Naive thymus-derived CD4-positive, alpha-beta T cell (primary cell): Measurements from ENCODE around the gene SCYGR7. TPM values are rescaled to one million over a fixed set of nuclear protein-coding genes. Genes with fewer than 3 reads are reported as not detected.

ENCODE experiments used
- ATAC-seq: fragments of 150-1000 bp; cut with Tn5 transposase; 2 replicates; pipeline ENCODE4 v1.10.0; 2021; ENCODE audit warnings: mild to moderate bottlenecking, moderate library complexity
- CTCF ChIA-PET: fragments of 350-600 bp; sonication (Branson Sonifier 250); formaldehyde crosslinking; loops from one replicate; lab custom pipeline; 2021; ENCODE audit warnings: antibody characterized with exemption; lab: Charles Lee
- POLR2A ChIA-PET: fragments of 350-600 bp; sonication (Branson Sonifier 250); formaldehyde crosslinking; loops from one replicate; lab custom pipeline; 2021; ENCODE audit warnings: antibody characterized with exemption, inconsistent platforms; lab: Charles Lee
- DNase-seq, 9 donors: peaks; one replicate each; pipeline versions ENCODE4 v3.0.0 to v3.0.0-alpha.2; 2020 to 2022; ENCODE audit warnings: mixed read lengths in 1 of 9
- H3K27ac ChIP-seq: one replicate; pipeline ENCODE4 v1.7.0; 2013; ENCODE audit warnings: mild to moderate bottlenecking, low read depth, low read length, moderate library complexity
- H3K27me3 ChIP-seq, 2 donors: one replicate each; pipeline ENCODE4 v1.7.0; 2013; ENCODE audit warnings: low read length in 2 of 2, mild to moderate bottlenecking in 2 of 2, moderate library complexity in 2 of 2; ENCODE audit not compliant: control insufficient read depth in 2 of 2, insufficient read depth in 2 of 2
- H3K36me3 ChIP-seq, 3 experiments: 1 replicate in 2 of 3; 2 replicates in 1 of 3; pipeline ENCODE4 v1.7.0; 2013; ENCODE audit warnings: low read length in 3 of 3, mild to moderate bottlenecking in 3 of 3, moderate library complexity in 1 of 3; ENCODE audit not compliant: insufficient read depth in 3 of 3, control insufficient read depth in 2 of 3
- H3K4me1 ChIP-seq, 2 donors: one replicate each; pipeline ENCODE4 v1.7.0; 2013; ENCODE audit warnings: low read length in 2 of 2, mild to moderate bottlenecking in 2 of 2, moderate library complexity in 1 of 2; ENCODE audit not compliant: control insufficient read depth in 2 of 2, insufficient read depth in 2 of 2
- H3K4me3 ChIP-seq: 2 replicates; pipeline ENCODE4 v1.7.0; 2013; ENCODE audit warnings: mild to moderate bottlenecking, low read length
- H3K9me3 ChIP-seq, 3 experiments: 1 replicate in 2 of 3; 2 replicates in 1 of 3; pipeline ENCODE4 v1.7.0; 2013; ENCODE audit warnings: low read length in 3 of 3; ENCODE audit not compliant: control insufficient read depth in 2 of 3
- H3K27ac Mint-ChIP-seq, 9 donors: one replicate each; pipeline ENCODE4 v1.8.0; 2020 to 2022; ENCODE audit warnings: mixed read lengths in 9 of 9, mild to moderate bottlenecking in 8 of 9, moderate library complexity in 5 of 9, inconsistent platforms in 2 of 9
- H3K27me3 Mint-ChIP-seq, 5 donors: one replicate each; pipeline ENCODE4 v1.8.0; 2021 to 2022; ENCODE audit warnings: mixed read lengths in 5 of 5, mild to moderate bottlenecking in 1 of 5
- H3K36me3 Mint-ChIP-seq, 5 donors: one replicate each; pipeline ENCODE4 v1.8.0; 2020 to 2022; ENCODE audit warnings: mixed read lengths in 5 of 5, mild to moderate bottlenecking in 3 of 5, inconsistent platforms in 1 of 5
- H3K4me1 Mint-ChIP-seq, 7 donors: one replicate each; pipeline ENCODE4 v1.8.0; 2020 to 2022; ENCODE audit warnings: mixed read lengths in 7 of 7, mild to moderate bottlenecking in 3 of 7, inconsistent platforms in 1 of 7
- H3K4me3 Mint-ChIP-seq, 10 donors: one replicate each; pipeline ENCODE4 v1.8.0; 2020 to 2022; ENCODE audit warnings: mild to moderate bottlenecking in 10 of 10, mixed read lengths in 10 of 10, moderate library complexity in 6 of 10, inconsistent platforms in 2 of 10
- H3K9me3 Mint-ChIP-seq, 11 donors: one replicate each; pipeline ENCODE4 v1.8.0; 2020 to 2022; ENCODE audit warnings: mixed read lengths in 11 of 11, mild to moderate bottlenecking in 4 of 11, inconsistent platforms in 1 of 11, moderate library complexity in 1 of 11
- intact Hi-C, 2 donors: fragments of 100-400 bp; cut with micrococcal nuclease; formaldehyde crosslinking; loops; one replicate each; pipeline ENCODE4 v1.15.1; 2023
- polyA plus RNA-seq, 2 donors: library from polyadenylated mRNA; unstranded; fragments of 300-500 nt; fragmentation: Illumina TruSeq; gene quantifications; one replicate each; pipeline ENCODE4 v1.2.3, GENCODE V29; 2021
- total RNA-seq, 6 experiments: library from RNA in 5 of 6; stranded (reverse) in 5 of 6; gene quantifications; 1 replicate in 5 of 6; 2 replicates in 1 of 6; pipeline ENCODE4 v1.2.3 and lab custom pipeline; 2021 to 2026

Gene SCYGR7
- total and polyA plus RNA-seq, 7 experiments from 2014 or later: not detected

- no peak for ATAC-seq
- no peaks in the 10 kb centered on the region for H3K9me3 Mint-ChIP-seq
- Histone ChIP-seq H3K4me1 (no peaks in the 10 kb centered on the region), H3K4me3 (no peak overlapping the region), H3K27ac (no peak overlapping the region), H3K9me3 (no peaks in the 10 kb centered on the region), H3K36me3 (no peaks in the 10 kb centered on the region), H3K27me3 (no peaks in the 10 kb centered on the region)
- DNase-seq: no peak
- no peaks in the 10 kb centered on the region for H3K36me3 Mint-ChIP-seq
- ChIA-PET POLR2A (no interaction called here), CTCF (interaction anchor here (0.6 to 1.2 kb wide), 7 partner anchors 90 to 631 kb away, joined by 3 to 5 read pairs (median 4); no protein-coding TSS in a partner anchor)
- peaks cover 0 to 3% (median 0%) of the 10 kb centered on the region in 7 donors for H3K4me1 Mint-ChIP-seq
- H3K27ac Mint-ChIP-seq: no peak overlapping the region
- H3K27me3 Mint-ChIP-seq: peaks cover 0 to 5% (median 4%) of the 10 kb centered on the region in 5 donors
- intact Hi-C loops: loop anchor here (1.0 to 5.0 kb wide), 7 partner anchors 108 to 1879 kb away; partner anchors contain the start of gene AGFG1 (in 1 of the 2)
- no peak overlapping the region for H3K4me3 Mint-ChIP-seq
Measured at GRCh38 chr2:227765788-227766372, 37.7 kb downstream of the SCYGR7 start.

- POLR2A ChIA-PET: no interaction called here
- ATAC-seq: peak; percentile 84
- Histone ChIP-seq H3K36me3 (no peaks in the 10 kb centered on the region), H3K27me3 (no peaks in the 10 kb centered on the region), H3K27ac (no peak overlapping the region), H3K4me1 (no peaks in the 10 kb centered on the region), H3K4me3 (no peak overlapping the region), H3K9me3 (no peaks in the 10 kb centered on the region)
- Mint-ChIP-seq H3K4me1 (peaks cover 0 to 3% (median 0%) of the 10 kb centered on the region in 7 donors), H3K4me3 (no peak overlapping the region), H3K27ac (no peak overlapping the region), H3K27me3 (peaks cover 0 to 5% (median 4%) of the 10 kb centered on the region in 5 donors), H3K36me3 (no peaks in the 10 kb centered on the region), H3K9me3 (no peaks in the 10 kb centered on the region)
- intact Hi-C loops: loop anchor here (1.0 to 5.0 kb wide), 7 partner anchors 108 to 1879 kb away; partner anchors contain the start of gene AGFG1 (in 1 of the 2)
- DNase-seq: peak; percentile 13 to 60 (median 45)
- CTCF ChIA-PET: interaction anchor here (0.7 to 1.2 kb wide), 7 partner anchors 90 to 1792 kb away, joined by 3 to 5 read pairs (median 4); no protein-coding TSS in a partner anchor
Measured at GRCh38 chr2:227766373-227766883, 38.3 kb downstream of the SCYGR7 start.

- Histone ChIP-seq H3K27me3 (no peaks in the 10 kb centered on the region), H3K27ac (no peak overlapping the region), H3K4me3 (no peak overlapping the region), H3K9me3 (no peaks in the 10 kb centered on the region), H3K36me3 (no peaks in the 10 kb centered on the region), H3K4me1 (no peaks in the 10 kb centered on the region)
- CTCF ChIA-PET: no interaction called here
- H3K27me3 Mint-ChIP-seq: peaks cover 0 to 5% (median 4%) of the 10 kb centered on the region in 5 donors
- ATAC-seq: no peak
- H3K36me3 Mint-ChIP-seq: no peaks in the 10 kb centered on the region
- H3K9me3 Mint-ChIP-seq: no peaks in the 10 kb centered on the region
- H3K27ac Mint-ChIP-seq: no peak overlapping the region
- no peak for DNase-seq
- intact Hi-C loops: loop anchor here (2.0 to 5.0 kb wide), 5 partner anchors 287 to 1881 kb away; partner anchors contain the start of gene AGFG1 (in 1 of the 2)
- H3K4me1 Mint-ChIP-seq: peaks cover 0 to 3% (median 0%) of the 10 kb centered on the region in 7 donors
- POLR2A ChIA-PET: no interaction called here
- no peak overlapping the region for H3K4me3 Mint-ChIP-seq
Measured at GRCh38 chr2:227767830-227768229, 39.7 kb downstream of the SCYGR7 start.

GRCh38 chr2:227772197-227772661 is 44.1 kb downstream of the SCYGR7 start:
- H3K27me3 Mint-ChIP-seq: no peaks in the 10 kb centered on the region
- H3K9me3 Mint-ChIP-seq: no peaks in the 10 kb centered on the region
- Histone ChIP-seq H3K36me3 (no peaks in the 10 kb centered on the region), H3K4me1 (no peaks in the 10 kb centered on the region), H3K27me3 (no peaks in the 10 kb centered on the region), H3K9me3 (no peaks in the 10 kb centered on the region), H3K4me3 (no peak overlapping the region), H3K27ac (no peak overlapping the region)
- H3K27ac Mint-ChIP-seq: no peak overlapping the region
- intact Hi-C loops: no loop called here
- POLR2A ChIA-PET: no interaction called here
- no peaks in the 10 kb centered on the region for H3K36me3 Mint-ChIP-seq
- no peak for ATAC-seq
- CTCF ChIA-PET: no interaction called here
- peaks cover 0 to 1% (median 0%) of the 10 kb centered on the region in 7 donors for H3K4me1 Mint-ChIP-seq
- no peak overlapping the region for H3K4me3 Mint-ChIP-seq
- no peak for DNase-seq

- intact Hi-C loops: no loop called here
- no peak overlapping the region for H3K27ac Mint-ChIP-seq
- no peaks in the 10 kb centered on the region for H3K27me3 ChIP-seq
- H3K9me3 ChIP-seq: no peaks in the 10 kb centered on the region
- H3K27ac ChIP-seq: no peak overlapping the region
- POLR2A ChIA-PET: no interaction called here
- H3K36me3 Mint-ChIP-seq: no peaks in the 10 kb centered on the region
- ATAC-seq (no peak), DNase-seq (no peak)
- CTCF ChIA-PET: no interaction called here
- no peak overlapping the region for H3K4me3 ChIP-seq
- no peaks in the 10 kb centered on the region for H3K36me3 ChIP-seq
- no peaks in the 10 kb centered on the region for H3K9me3 Mint-ChIP-seq
- no peaks in the 10 kb centered on the region for H3K4me1 ChIP-seq
- no peak overlapping the region for H3K4me3 Mint-ChIP-seq
- H3K27me3 Mint-ChIP-seq: no peaks in the 10 kb centered on the region
- H3K4me1 Mint-ChIP-seq: peaks cover 0 to 1% (median 0%) of the 10 kb centered on the region in 7 donors
Measured at GRCh38 chr2:227772932-227773331, 44.8 kb downstream of the SCYGR7 start.

- Histone ChIP-seq H3K27me3 (no peaks in the 10 kb centered on the region), H3K27ac (no peak overlapping the region), H3K36me3 (no peaks in the 10 kb centered on the region), H3K4me1 (no peaks in the 10 kb centered on the region), H3K9me3 (no peaks in the 10 kb centered on the region), H3K4me3 (no peak overlapping the region)
- Mint-ChIP-seq H3K27me3 (peaks cover 0 to 7% (median 0%) of the 10 kb centered on the region in 5 donors), H3K27ac (no peak overlapping the region), H3K4me1 (peaks cover 0 to 1% (median 0%) of the 10 kb centered on the region in 7 donors), H3K36me3 (no peaks in the 10 kb centered on the region), H3K9me3 (no peaks in the 10 kb centered on the region), H3K4me3 (no peak overlapping the region)
- ChIA-PET CTCF (no interaction called here), POLR2A (no interaction called here)
- no peak for ATAC-seq
- no peak for DNase-seq
- intact Hi-C loops: no loop called here
Measured at GRCh38 chr2:227774011-227774624, 46.0 kb downstream of the SCYGR7 start.
